Measurements from ENCODE around the gene SLC22A31. TPM values are rescaled to one million over a fixed set of nuclear protein-coding genes. Genes with fewer than 3 reads are reported as not detected.

Gene SLC22A31
- total RNA-seq, 2 donors from 2014 or later = 4.6 TPM; not detected in 1

- H3K36me3 ChIP-seq = no peaks in the 10 kb centered on the region
- peaks cover 7% of the 10 kb centered on the region for H3K4me1 ChIP-seq (replicated peaks)
- DNase-seq (ENCODE audit: low spot score) = no peak
- intact Hi-C loops (cut with DNase I) = no loop called here
- no peaks in the 10 kb centered on the region for H3K27me3 ChIP-seq (replicated peaks; ENCODE audit: insufficient read depth)
- WGBS = 71% methylated on average over 24 of the region's 24 CpGs
- no peaks in the 10 kb centered on the region for H3K9me3 ChIP-seq
- H3K4me3 ChIP-seq = no peak overlapping the region
- no peak overlapping the region for H3K27ac ChIP-seq
- TF ChIP-seq POLR2A (IDR thresholded peaks at IDR 0.05) = no peak
- no peak for TF ChIP-seq CTCF (IDR thresholded peaks at IDR 0.05)
- TF ChIP-seq POLR2AphosphoS5 (IDR thresholded peaks at IDR 0.05) = no peak
Observed at GRCh38 chr16:89155851-89156739, 44.2 kb downstream of the SLC22A31 start.

- Histone ChIP-seq H3K4me1 (replicated peaks) (peaks cover 7% of the 10 kb centered on the region), H3K4me3 (no peak overlapping the region), H3K36me3 (no peaks in the 10 kb centered on the region), H3K27ac (no peak overlapping the region), H3K9me3 (no peaks in the 10 kb centered on the region), H3K27me3 (replicated peaks; ENCODE audit: insufficient read depth) (no peaks in the 10 kb centered on the region)
- TF ChIP-seq POLR2AphosphoS5 (IDR thresholded peaks at IDR 0.05) (peak; percentile 49), POLR2A (IDR thresholded peaks at IDR 0.05) (no peak)
- WGBS = 31% methylated on average over 19 of the region's 19 CpGs
- intact Hi-C loops (cut with DNase I) = no loop called here
- peak; percentile 27 for DNase-seq (ENCODE audit: low spot score)
Observed at GRCh38 chr16:89155184-89155679, 45.1 kb downstream of the SLC22A31 start.

- H3K27ac ChIP-seq = no peak overlapping the region
- WGBS = 53% methylated on average over 24 of the region's 24 CpGs
- no peaks in the 10 kb centered on the region for H3K36me3 ChIP-seq
- DNase-seq (ENCODE audit: low spot score) = no peak
- no peaks in the 10 kb centered on the region for H3K9me3 ChIP-seq
- H3K4me1 ChIP-seq (replicated peaks) = peaks cover 7% of the 10 kb centered on the region
- intact Hi-C loops (cut with DNase I) = no loop called here
- TF ChIP-seq POLR2AphosphoS5 (IDR thresholded peaks at IDR 0.05) (no peak), POLR2A (IDR thresholded peaks at IDR 0.05) (no peak), CTCF (IDR thresholded peaks at IDR 0.05) (no peak)
- no peaks in the 10 kb centered on the region for H3K27me3 ChIP-seq (replicated peaks; ENCODE audit: insufficient read depth)
- H3K4me3 ChIP-seq = no peak overlapping the region
Observed at GRCh38 chr16:89154390-89155183, 45.8 kb downstream of the SLC22A31 start.

- H3K4me3 ChIP-seq = no peak overlapping the region
- no peaks in the 10 kb centered on the region for H3K9me3 ChIP-seq
- intact Hi-C loops (cut with DNase I) = no loop called here
- DNase-seq (ENCODE audit: low spot score) = peak; percentile 61
- WGBS = 32% methylated on average over 15 of the region's 19 CpGs
- no peaks in the 10 kb centered on the region for H3K27me3 ChIP-seq (replicated peaks; ENCODE audit: insufficient read depth)
- H3K4me1 ChIP-seq (replicated peaks) = peaks cover 7% of the 10 kb centered on the region
- TF ChIP-seq POLR2AphosphoS5 (IDR thresholded peaks at IDR 0.05) (peak; percentile 55), CTCF (IDR thresholded peaks at IDR 0.05) (no peak)
- H3K36me3 ChIP-seq = no peaks in the 10 kb centered on the region
- H3K27ac ChIP-seq = no peak overlapping the region
Observed at GRCh38 chr16:89153848-89154271, 46.5 kb downstream of the SLC22A31 start.
